Activated B cell treated with CpG ODN at 0.5 μM for 24 hours (primary cell): ENCODE results near the gene PLCB4. TPM values are rescaled to one million over a fixed set of nuclear protein-coding genes. Genes with fewer than 3 reads are reported as not detected.

Source experiments
- ATAC-seq: fragments of 200-7000 bp; cut with Tn5 transposase; one replicate; pipeline ENCODE4 v1.10.0; 2021; ENCODE audit warnings: low read depth, mild to moderate bottlenecking, moderate library complexity
- CTCF ChIA-PET: fragments of 350-600 bp; sonication (Branson Sonifier 250); formaldehyde crosslinking; loops from one replicate; lab custom pipeline; 2021; ENCODE audit warnings: antibody characterized with exemption; lab: Charles Lee
- POLR2A ChIA-PET: fragments of 350-600 bp; sonication (Branson Sonifier 250); formaldehyde crosslinking; loops from one replicate; lab custom pipeline; 2021; ENCODE audit warnings: antibody characterized with exemption; lab: Charles Lee
- DNase-seq: peaks from one replicate; pipeline ENCODE4 v3.0.0; 2022
- H3K27ac Mint-ChIP-seq: one replicate; pipeline ENCODE4 v1.8.0; 2020; ENCODE audit warnings: mixed read lengths
- H3K27me3 Mint-ChIP-seq: one replicate; pipeline ENCODE4 v1.8.0; 2021; ENCODE audit warnings: mixed read lengths
- H3K36me3 Mint-ChIP-seq: one replicate; pipeline ENCODE4 v1.8.0; 2021; ENCODE audit warnings: low read depth, mixed read lengths
- H3K4me1 Mint-ChIP-seq: one replicate; pipeline ENCODE4 v1.8.0; 2021; ENCODE audit warnings: mixed read lengths
- H3K4me3 Mint-ChIP-seq: one replicate; pipeline ENCODE4 v1.8.0; 2020; ENCODE audit warnings: mild to moderate bottlenecking, mixed read lengths
- H3K9me3 Mint-ChIP-seq: one replicate; pipeline ENCODE4 v1.8.0; 2020; ENCODE audit warnings: mixed read lengths
- intact Hi-C: fragments of 100-400 bp; cut with micrococcal nuclease; formaldehyde crosslinking; loops from one replicate; pipeline ENCODE4 v1.15.1; 2024
- total RNA-seq: library from RNA; stranded (reverse); gene quantifications from 2 replicates; pipeline ENCODE4 v1.2.3, GENCODE V29; 2022
- TF ChIP-seq, protein P1 (sequence below): fragments of 200-600 bp; IDR thresholded peaks from one replicate; pipeline ENCODE4 v1.8.0; 2022; ENCODE audit warnings: antibody characterized with exemption, mild to moderate bottlenecking

PLCB4 gene
- total RNA-seq, 1 donor from 2014 or later, result not detected

GRCh38 chr20:9100691-9101090 lies 31.8 kb downstream of the PLCB4 start:
- TF ChIP-seq, protein P1, sequence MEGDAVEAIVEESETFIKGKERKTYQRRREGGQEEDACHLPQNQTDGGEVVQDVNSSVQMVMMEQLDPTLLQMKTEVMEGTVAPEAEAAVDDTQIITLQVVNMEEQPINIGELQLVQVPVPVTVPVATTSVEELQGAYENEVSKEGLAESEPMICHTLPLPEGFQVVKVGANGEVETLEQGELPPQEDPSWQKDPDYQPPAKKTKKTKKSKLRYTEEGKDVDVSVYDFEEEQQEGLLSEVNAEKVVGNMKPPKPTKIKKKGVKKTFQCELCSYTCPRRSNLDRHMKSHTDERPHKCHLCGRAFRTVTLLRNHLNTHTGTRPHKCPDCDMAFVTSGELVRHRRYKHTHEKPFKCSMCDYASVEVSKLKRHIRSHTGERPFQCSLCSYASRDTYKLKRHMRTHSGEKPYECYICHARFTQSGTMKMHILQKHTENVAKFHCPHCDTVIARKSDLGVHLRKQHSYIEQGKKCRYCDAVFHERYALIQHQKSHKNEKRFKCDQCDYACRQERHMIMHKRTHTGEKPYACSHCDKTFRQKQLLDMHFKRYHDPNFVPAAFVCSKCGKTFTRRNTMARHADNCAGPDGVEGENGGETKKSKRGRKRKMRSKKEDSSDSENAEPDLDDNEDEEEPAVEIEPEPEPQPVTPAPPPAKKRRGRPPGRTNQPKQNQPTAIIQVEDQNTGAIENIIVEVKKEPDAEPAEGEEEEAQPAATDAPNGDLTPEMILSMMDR, result no peak
- H3K36me3 Mint-ChIP-seq, result no peaks in the 10 kb centered on the region
- H3K4me3 Mint-ChIP-seq, result no peak overlapping the region
- no peak overlapping the region for H3K27ac Mint-ChIP-seq
- no peaks in the 10 kb centered on the region for H3K9me3 Mint-ChIP-seq
- intact Hi-C loops, result no loop called here
- POLR2A ChIA-PET, result no interaction called here
- H3K27me3 Mint-ChIP-seq, result no peaks in the 10 kb centered on the region
- DNase-seq (no peak), ATAC-seq (no peak)
- CTCF ChIA-PET, result no interaction called here
- no peaks in the 10 kb centered on the region for H3K4me1 Mint-ChIP-seq

DNA sequence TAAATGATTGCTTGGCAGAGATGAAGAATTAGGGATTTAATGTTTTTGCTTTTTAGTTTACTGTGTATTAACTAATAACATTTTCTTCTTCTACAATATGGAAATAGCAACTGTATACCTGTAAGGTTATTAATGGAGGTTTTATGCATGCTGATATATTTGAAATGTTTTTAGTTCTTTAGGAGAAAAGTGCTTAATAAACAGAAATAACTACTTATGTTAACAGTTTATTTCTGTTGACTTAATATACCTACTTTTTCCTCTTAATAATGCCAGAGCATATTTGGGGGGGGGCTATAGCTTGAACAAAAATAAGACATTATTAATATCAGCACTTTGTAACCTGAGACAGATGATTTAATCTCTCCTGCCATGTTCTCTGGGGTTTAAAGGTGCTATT lies 33.6 kb downstream of the PLCB4 start:
- no peak for DNase-seq
- Mint-ChIP-seq H3K27ac (no peak overlapping the region), H3K36me3 (no peaks in the 10 kb centered on the region), H3K4me3 (no peak overlapping the region), H3K9me3 (no peaks in the 10 kb centered on the region), H3K4me1 (no peaks in the 10 kb centered on the region), H3K27me3 (no peaks in the 10 kb centered on the region)
- no peak for ATAC-seq
- TF ChIP-seq, protein P1, result no peak
- CTCF ChIA-PET, result no interaction called here
- intact Hi-C loops, result no loop called here
- POLR2A ChIA-PET, result no interaction called here

- TF ChIP-seq, protein P1, result no peak
- H3K4me1 Mint-ChIP-seq, result no peaks in the 10 kb centered on the region
- CTCF ChIA-PET, result no interaction called here
- H3K4me3 Mint-ChIP-seq, result no peak overlapping the region
- H3K27ac Mint-ChIP-seq, result no peak overlapping the region
- no peaks in the 10 kb centered on the region for H3K9me3 Mint-ChIP-seq
- intact Hi-C loops, result no loop called here
- no peaks in the 10 kb centered on the region for H3K36me3 Mint-ChIP-seq
- no peaks in the 10 kb centered on the region for H3K27me3 Mint-ChIP-seq
- DNase-seq, result no peak
- POLR2A ChIA-PET, result no interaction called here
- ATAC-seq, result no peak
These were observed 35.1 kb downstream of the PLCB4 start for GRCh38 chr20:9103955-9104354.

DNA sequence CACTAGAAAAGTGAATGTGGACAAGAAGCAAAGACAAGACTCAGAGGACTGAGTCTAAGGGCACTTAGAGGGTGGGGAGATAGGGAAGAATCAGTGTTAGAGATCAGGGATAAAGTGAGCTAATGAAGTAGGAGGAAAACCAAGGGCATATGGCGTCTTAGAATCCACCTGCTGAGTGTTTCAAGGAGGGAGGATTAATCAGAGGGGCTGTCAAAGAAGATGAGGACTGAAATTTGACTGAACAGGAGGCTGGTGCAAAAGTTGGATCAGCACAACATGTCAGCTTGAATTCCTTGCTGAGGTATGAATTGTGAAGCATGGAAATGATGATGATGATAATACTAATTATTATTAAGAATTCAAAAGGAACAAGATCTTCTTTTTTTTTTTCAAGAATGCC lies 39.4 kb downstream of the PLCB4 start:
- intact Hi-C loops, result no loop called here
- Mint-ChIP-seq H3K27ac (no peak overlapping the region), H3K4me1 (no peaks in the 10 kb centered on the region), H3K9me3 (no peaks in the 10 kb centered on the region), H3K27me3 (no peaks in the 10 kb centered on the region), H3K36me3 (no peaks in the 10 kb centered on the region), H3K4me3 (no peak overlapping the region)
- no peak for ATAC-seq
- POLR2A ChIA-PET, result no interaction called here
- TF ChIP-seq, protein P1, result no peak
- no peak for DNase-seq
- CTCF ChIA-PET, result no interaction called here

DNA sequence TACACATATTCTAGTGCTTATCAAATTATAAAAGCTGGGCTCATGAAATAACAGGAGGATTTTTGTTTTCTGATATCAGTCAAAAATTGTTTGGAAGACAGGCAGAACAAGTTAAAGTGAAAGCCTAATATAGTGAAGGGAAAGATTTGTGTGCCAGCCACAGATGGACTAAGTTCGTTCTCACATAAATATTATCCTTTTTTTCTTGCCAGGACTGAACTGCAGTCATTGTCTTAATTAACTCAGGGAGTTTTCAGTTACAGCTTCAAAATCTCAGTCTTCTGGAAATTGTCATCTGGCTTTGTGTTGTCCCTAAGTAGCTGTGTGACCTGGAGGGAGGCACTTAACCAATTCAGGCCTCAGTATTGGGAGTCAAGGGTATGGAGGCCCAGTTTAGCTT lies 40.7 kb downstream of the PLCB4 start:
- Mint-ChIP-seq H3K4me1 (no peaks in the 10 kb centered on the region), H3K4me3 (no peak overlapping the region), H3K36me3 (no peaks in the 10 kb centered on the region), H3K27me3 (no peaks in the 10 kb centered on the region), H3K9me3 (no peaks in the 10 kb centered on the region), H3K27ac (no peak overlapping the region)
- ChIA-PET POLR2A (no interaction called here), CTCF (no interaction called here)
- TF ChIP-seq, protein P1, result no peak
- ATAC-seq (no peak), DNase-seq (no peak)
- intact Hi-C loops, result no loop called here
